ENCODE results near the gene CRYZL1.
"Not testable (repeated sequence)": the region's sequence is repeated elsewhere in the genome, so short reads cannot be mapped to it uniquely, and the experiment has no call there.

CRYZL1 gene

DNA sequence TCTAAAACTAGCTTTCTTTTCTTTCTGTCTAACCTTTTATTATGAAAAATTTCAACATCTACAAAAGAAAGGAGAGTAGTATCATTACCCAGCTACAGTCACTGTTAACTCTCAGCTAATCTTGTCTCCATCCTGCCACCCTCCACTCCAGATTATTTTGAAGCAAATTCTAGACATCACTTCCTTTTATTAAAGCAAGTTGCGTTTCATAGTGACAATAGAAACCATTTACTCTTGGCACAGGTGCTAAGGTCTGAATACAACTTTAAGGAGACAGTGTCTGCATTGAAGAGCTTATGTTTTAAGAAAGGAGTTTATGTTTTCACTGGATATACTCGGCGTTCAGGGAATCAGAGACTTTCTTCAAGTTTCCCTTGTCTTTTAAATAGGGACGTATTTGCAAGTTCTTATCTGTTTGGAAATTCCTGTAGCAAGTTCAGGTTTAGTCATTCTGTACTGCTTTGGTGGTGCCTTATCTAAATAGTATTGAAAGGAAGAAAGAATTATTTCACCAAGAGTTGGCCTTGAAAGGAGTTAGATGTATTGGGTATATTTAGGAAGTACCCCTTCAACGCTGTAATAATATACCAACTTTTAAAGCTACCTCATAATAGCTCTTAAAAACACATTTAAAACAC lies 43.5 kb upstream of the CRYZL1 start:
- no peak for DNase-seq (ENCODE audit: low read depth)
- no peak overlapping the region for H3K4me3 ChIP-seq (ENCODE audit: low read depth, low read length)
- TF ChIP-seq, protein P1, sequence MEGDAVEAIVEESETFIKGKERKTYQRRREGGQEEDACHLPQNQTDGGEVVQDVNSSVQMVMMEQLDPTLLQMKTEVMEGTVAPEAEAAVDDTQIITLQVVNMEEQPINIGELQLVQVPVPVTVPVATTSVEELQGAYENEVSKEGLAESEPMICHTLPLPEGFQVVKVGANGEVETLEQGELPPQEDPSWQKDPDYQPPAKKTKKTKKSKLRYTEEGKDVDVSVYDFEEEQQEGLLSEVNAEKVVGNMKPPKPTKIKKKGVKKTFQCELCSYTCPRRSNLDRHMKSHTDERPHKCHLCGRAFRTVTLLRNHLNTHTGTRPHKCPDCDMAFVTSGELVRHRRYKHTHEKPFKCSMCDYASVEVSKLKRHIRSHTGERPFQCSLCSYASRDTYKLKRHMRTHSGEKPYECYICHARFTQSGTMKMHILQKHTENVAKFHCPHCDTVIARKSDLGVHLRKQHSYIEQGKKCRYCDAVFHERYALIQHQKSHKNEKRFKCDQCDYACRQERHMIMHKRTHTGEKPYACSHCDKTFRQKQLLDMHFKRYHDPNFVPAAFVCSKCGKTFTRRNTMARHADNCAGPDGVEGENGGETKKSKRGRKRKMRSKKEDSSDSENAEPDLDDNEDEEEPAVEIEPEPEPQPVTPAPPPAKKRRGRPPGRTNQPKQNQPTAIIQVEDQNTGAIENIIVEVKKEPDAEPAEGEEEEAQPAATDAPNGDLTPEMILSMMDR (IDR thresholded peaks at IDR 0.05; ENCODE audit: low read depth, low read length, missing control alignments) = no peak

DNA sequence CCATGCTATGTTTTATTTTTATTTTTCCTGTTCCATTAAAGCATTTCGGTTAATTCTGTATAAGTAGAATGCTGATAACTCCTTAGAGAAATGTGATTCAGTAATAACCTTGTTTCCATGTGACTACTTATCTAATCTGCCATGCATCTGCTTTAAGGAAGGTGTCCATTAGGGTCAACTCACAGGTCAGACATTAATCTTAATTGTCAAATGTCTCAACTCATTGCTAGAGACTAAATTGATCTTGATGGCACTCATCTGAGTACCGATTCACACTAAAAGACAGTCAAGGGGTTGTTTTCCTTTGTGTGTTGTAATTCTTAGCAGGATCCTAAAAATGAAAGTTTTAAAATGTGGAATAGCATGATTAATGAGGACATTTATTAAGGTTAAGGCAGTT lies 42.5 kb upstream of the CRYZL1 start:
- H3K4me3 ChIP-seq (ENCODE audit: low read depth, low read length) = no peak overlapping the region
- DNase-seq (ENCODE audit: low read depth) = no peak

DNA sequence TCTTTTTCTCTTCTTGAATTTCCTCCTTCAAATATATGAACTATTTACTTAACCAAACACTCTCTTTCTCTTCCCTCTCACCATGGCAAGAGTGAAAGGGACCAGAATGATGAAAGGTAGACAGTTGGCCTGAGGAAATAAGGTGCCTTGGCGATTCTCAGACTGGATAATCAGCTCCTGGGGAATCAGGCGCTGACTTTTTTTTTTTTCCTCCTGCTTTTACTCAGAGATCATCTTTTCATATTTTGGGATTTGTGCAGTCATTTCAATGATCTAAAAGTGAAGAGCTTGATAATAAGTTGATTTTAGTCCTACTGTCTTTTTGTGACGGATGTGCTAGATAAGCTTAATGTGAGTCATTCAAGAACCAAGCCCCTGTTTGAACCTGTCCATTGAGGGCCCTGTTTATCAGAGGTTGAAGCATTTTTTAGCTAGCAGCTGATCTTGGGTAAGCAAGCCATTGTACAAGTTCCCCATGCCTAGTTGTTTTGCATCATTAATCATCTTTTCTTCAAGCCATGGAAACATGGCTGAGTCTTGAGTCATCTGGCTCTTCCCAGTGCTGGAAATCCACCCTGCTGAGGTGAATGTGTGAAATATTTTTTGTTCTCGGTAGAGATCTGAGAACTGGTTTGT lies 41.6 kb upstream of the CRYZL1 start:
- no peak for DNase-seq (ENCODE audit: low read depth)
- TF ChIP-seq, protein P1 (IDR thresholded peaks at IDR 0.05; ENCODE audit: low read depth, low read length, missing control alignments) = no peak
- no peak overlapping the region for H3K4me3 ChIP-seq (ENCODE audit: low read depth, low read length)

More for the DNA sequence above, 42.5 kb upstream of the CRYZL1 start:
- TF ChIP-seq, protein P1 (IDR thresholded peaks at IDR 0.05; ENCODE audit: low read depth, low read length, missing control alignments) = no peak

DNA sequence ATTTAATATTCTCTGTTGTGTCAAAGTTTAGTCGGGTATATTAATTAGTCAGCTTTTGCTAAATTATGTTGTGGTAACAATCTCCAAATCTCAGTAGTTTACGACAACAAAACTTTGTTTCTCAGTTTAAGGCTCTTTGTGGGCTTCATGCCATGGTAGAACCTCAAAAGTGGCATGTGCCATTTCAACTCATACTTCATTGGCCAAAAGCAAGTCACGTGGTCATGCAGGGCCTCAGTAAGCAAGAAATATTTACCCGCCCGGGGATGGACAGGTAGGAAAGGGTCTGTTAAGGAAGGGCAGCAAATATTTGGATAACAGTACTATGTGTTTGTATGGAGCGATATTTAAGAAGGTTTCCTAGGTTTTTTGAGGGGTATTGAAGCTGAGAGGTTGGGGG lies 39.3 kb upstream of the CRYZL1 start:
- H3K4me3 ChIP-seq (ENCODE audit: low read depth, low read length) = no peak overlapping the region
- TF ChIP-seq, protein P1 (IDR thresholded peaks at IDR 0.05; ENCODE audit: low read depth, low read length, missing control alignments) = no peak

DNA sequence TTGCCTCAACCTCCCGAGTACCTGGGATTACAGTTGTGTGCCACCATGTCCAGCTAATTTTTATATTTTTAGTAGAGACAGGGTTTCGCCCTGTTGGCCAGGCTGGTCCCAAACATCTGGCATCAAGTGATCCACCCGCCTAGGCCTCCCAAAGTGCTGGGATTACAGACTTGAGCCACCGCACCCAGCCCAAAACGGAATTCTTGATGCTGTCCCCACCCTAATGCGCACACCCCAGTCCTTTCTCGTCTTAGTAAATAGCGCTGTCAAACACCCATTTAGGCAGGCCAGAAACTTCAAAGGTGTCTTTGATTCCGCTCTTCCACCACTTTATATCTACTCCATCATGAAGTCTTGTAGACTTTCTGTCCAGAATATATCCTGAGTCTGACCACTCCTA lies 35.9 kb upstream of the CRYZL1 start:
- H3K4me3 ChIP-seq (ENCODE audit: low read depth, low read length) = no peak overlapping the region
- TF ChIP-seq, protein P1 (IDR thresholded peaks at IDR 0.05; ENCODE audit: low read depth, low read length, missing control alignments) = no peak
- no peak for DNase-seq (ENCODE audit: low read depth)

More for the DNA sequence above, 39.3 kb upstream of the CRYZL1 start:
- DNase-seq (ENCODE audit: low read depth) = no peak

DNA sequence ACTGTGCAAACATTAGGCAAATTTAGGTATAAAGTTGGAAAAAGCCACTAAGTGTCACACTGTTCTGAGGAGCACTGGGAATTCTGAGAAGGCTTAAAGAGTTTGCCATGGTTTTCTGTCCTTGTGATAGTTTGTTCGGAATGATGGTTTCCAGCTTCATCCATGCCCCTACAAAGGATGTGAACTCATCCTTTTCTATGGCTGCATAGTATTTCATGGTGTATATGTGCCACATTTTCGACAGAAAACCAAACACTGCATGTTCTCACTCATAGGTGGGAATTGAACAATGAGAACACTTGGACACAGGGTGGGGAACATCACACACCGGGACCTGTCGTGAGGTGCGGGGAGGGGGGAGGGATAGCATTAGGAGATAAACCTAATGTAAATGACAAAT lies 35.1 kb upstream of the CRYZL1 start:
- DNase-seq (ENCODE audit: low read depth); H3K4me3 ChIP-seq (ENCODE audit: low read depth, low read length): not testable (repeated sequence)

DNA sequence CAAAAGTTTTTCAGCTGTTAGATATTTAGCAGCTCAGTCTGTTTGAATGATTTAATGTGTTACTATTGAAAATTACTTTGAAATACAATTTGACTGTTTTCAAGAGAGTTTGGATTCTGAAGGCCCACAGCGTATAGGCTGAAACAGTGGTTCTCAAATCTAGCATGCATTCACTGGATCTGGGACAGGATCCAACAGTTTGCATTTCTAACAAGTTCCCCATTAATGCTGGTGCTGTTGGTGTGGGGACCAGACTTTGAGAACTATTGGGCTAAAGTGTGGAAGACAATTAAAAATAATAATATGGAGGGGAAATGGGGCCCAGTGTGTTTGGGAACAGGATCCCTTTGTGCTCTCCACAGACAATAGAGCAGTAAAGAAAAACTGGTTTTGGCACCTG lies 32.7 kb upstream of the CRYZL1 start:
- TF ChIP-seq, protein P1 (IDR thresholded peaks at IDR 0.05; ENCODE audit: low read depth, low read length, missing control alignments) = no peak
- DNase-seq (ENCODE audit: low read depth) = no peak

More for the DNA sequence above, 32.7 kb upstream of the CRYZL1 start:
- H3K4me3 ChIP-seq (ENCODE audit: low read depth, low read length) = no peak overlapping the region

Data from GM12864 (cell line).